Natural killer cell (primary cell): ENCODE measurements around the gene CTNND1. TPM values are rescaled to one million over a fixed set of nuclear protein-coding genes. Genes with fewer than 3 reads are reported as not detected.

ENCODE experiments used
- ATAC-seq, 3 donors: fragments of 150-1000 bp in 2 of 3; fragments of 200-7000 bp in 1 of 3; cut with Tn5 transposase; 1 replicate in 1 of 3; 2 replicates in 2 of 3; pipeline ENCODE4 v1.10.0; 2021; ENCODE audit warnings: mild to moderate bottlenecking in 2 of 3, moderate library complexity in 2 of 3
- DNase-seq, 2 donors: peaks; one replicate each; pipeline versions ENCODE4 v3.0.0 to v3.0.0-alpha.2; 2013 to 2021; ENCODE audit warnings: mixed read lengths in 1 of 2
- H3K27ac ChIP-seq: one replicate; pipeline ENCODE4 v1.5.1; 2013; ENCODE audit warnings: mild to moderate bottlenecking, low read length
- H3K27me3 ChIP-seq: one replicate; pipeline ENCODE4 v1.6.1; 2013; ENCODE audit warnings: low read length; ENCODE audit not compliant: control insufficient read depth, insufficient read depth
- H3K36me3 ChIP-seq: one replicate; pipeline ENCODE4 v1.6.1; 2013; ENCODE audit warnings: low read length; ENCODE audit not compliant: control insufficient read depth, insufficient read depth
- H3K4me1 ChIP-seq: one replicate; pipeline ENCODE4 v1.6.1; 2013; ENCODE audit warnings: low read length; ENCODE audit not compliant: control insufficient read depth, insufficient read depth
- H3K4me3 ChIP-seq: one replicate; pipeline ENCODE4 v1.5.1; 2013; ENCODE audit warnings: low read length
- H3K9me3 ChIP-seq: one replicate; pipeline ENCODE4 v1.6.1; 2013; ENCODE audit warnings: low read length; ENCODE audit not compliant: control insufficient read depth, insufficient read depth
- H3K27ac Mint-ChIP-seq, 2 donors: one replicate each; pipeline ENCODE4 v1.8.0; 2022; ENCODE audit warnings: mild to moderate bottlenecking in 2 of 2, mixed read lengths in 2 of 2, moderate library complexity in 1 of 2
- H3K27me3 Mint-ChIP-seq, 2 donors: one replicate each; pipeline ENCODE4 v1.8.0; 2022; ENCODE audit warnings: low read depth in 2 of 2, mixed read lengths in 2 of 2
- H3K36me3 Mint-ChIP-seq: one replicate; pipeline ENCODE4 v1.8.0; 2022; ENCODE audit warnings: mixed read lengths
- H3K4me1 Mint-ChIP-seq, 2 donors: one replicate each; pipeline ENCODE4 v1.8.0; 2022; ENCODE audit warnings: mixed read lengths in 2 of 2
- H3K4me3 Mint-ChIP-seq: one replicate; pipeline ENCODE4 v1.8.0; 2022; ENCODE audit warnings: mild to moderate bottlenecking, moderate library complexity, mixed read lengths
- H3K9me3 Mint-ChIP-seq, 2 donors: one replicate each; pipeline ENCODE4 v1.8.0; 2022; ENCODE audit warnings: mixed read lengths in 2 of 2
- WGBS: methylation state at CpG from one replicate; pipeline ENCODE4 v1.1.7; 2013; ENCODE audit warnings: missing lambda C conversion rate; ENCODE audit not compliant: insufficient coverage; 5-methylcytosine and 5-hydroxymethylcytosine counted together
- intact Hi-C: fragments of 100-400 bp; cut with micrococcal nuclease; formaldehyde crosslinking; loops from one replicate; pipeline ENCODE4 v1.14.2; 2022
- total RNA-seq, 4 donors: library from RNA; stranded (reverse); fragments of 120-200 nt in 1 of 4; gene quantifications; one replicate each; pipeline versions ENCODE4 v1.2.3 to v1.2.4, GENCODE V29; 2013 to 2022
- TF ChIP-seq, protein P1 (sequence below): fragments of 200-600 bp; IDR thresholded peaks from one replicate; pipeline ENCODE4 v1.8.0; 2022; ENCODE audit warnings: antibody characterized with exemption

CTNND1 gene
- total RNA-seq, 3 donors from 2014 or later (not counting 1 experiment from before 2014, with no cell fraction given): 17.1 to 17.7 (median 17.3) TPM

DNA sequence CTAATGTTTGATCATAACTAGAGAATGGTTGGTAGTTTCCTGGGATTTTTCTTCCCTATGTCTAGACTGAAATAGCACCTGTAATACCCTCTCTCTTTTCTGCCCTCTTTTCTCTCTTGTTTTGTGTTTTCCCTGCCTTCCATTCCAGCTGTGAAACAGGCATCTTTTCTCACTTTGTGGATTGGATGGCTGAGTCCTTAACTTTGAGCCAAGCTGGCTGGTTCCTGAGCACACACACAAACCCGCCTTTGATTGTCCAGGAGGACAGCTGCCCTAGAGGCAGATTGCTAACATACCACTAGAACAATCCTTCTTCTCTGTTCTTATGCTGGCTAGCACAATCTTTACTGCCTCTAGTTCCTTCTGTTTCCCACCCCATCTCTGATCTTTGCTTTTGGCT is 17.7 kb downstream of the CTNND1 start:
- Mint-ChIP-seq H3K9me3 (no peaks in the 10 kb centered on the region), H3K27ac (no peak overlapping the region), H3K4me1 (no peaks in the 10 kb centered on the region), H3K27me3 (no peaks in the 10 kb centered on the region), H3K36me3 (no peaks in the 10 kb centered on the region), H3K4me3 (no peak overlapping the region)
- H3K36me3 ChIP-seq: no peaks in the 10 kb centered on the region
- TF ChIP-seq, protein P1, sequence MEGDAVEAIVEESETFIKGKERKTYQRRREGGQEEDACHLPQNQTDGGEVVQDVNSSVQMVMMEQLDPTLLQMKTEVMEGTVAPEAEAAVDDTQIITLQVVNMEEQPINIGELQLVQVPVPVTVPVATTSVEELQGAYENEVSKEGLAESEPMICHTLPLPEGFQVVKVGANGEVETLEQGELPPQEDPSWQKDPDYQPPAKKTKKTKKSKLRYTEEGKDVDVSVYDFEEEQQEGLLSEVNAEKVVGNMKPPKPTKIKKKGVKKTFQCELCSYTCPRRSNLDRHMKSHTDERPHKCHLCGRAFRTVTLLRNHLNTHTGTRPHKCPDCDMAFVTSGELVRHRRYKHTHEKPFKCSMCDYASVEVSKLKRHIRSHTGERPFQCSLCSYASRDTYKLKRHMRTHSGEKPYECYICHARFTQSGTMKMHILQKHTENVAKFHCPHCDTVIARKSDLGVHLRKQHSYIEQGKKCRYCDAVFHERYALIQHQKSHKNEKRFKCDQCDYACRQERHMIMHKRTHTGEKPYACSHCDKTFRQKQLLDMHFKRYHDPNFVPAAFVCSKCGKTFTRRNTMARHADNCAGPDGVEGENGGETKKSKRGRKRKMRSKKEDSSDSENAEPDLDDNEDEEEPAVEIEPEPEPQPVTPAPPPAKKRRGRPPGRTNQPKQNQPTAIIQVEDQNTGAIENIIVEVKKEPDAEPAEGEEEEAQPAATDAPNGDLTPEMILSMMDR: no peak
- no peak overlapping the region for H3K4me3 ChIP-seq
- H3K4me1 ChIP-seq: no peaks in the 10 kb centered on the region
- intact Hi-C loops: no loop called here
- WGBS: 96% methylated on average over 1 of the region's 1 CpG
- H3K27me3 ChIP-seq: no peaks in the 10 kb centered on the region
- DNase-seq (no peak), ATAC-seq (no peak)
- H3K9me3 ChIP-seq: no peaks in the 10 kb centered on the region
- H3K27ac ChIP-seq: no peak overlapping the region

DNA sequence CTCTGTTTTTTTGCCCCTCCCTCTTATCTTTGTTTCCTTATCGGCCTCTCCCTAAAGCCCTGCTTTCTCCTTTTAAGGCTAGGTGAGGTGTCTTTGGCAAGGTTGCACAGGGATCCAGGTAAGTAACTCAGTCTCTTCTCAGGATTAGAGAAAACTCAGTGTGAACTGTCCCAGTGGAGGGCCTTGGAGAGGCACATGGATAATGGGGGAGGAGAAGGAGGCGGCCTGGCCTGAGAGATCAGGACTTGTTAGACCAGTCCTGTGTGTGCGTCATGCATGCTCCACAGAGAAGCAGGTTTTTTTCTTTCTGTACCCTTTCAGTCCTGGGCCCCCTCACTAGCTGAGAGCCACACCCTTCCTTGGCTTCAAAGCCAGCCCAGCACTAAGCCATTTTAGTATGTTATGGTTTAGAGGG is 19.9 kb downstream of the CTNND1 start:
- Mint-ChIP-seq H3K4me3 (no peak overlapping the region), H3K27ac (no peak overlapping the region)

DNA sequence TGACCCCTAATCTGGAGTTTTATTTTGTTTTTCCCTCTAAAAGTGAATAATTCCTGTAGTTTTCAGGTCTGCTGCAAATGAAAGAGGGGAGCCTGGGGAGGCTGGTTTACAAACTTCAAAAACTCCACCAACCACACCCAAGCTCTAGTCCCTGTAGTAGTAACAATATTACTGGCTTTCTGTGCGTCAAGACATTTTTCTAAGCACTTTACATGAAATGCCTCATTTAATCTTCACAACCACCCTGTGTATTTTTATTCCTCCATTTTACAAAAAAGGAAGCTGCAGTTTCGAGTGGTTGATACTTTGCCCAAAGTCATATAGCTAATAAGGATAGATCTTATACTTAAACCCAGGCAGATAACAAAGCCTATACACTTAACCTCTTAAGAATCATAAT is 23.5 kb downstream of the CTNND1 start:
- Histone ChIP-seq H3K36me3 (no peaks in the 10 kb centered on the region), H3K9me3 (no peaks in the 10 kb centered on the region), H3K4me1 (peaks cover 3% of the 10 kb centered on the region), H3K4me3 (no peak overlapping the region), H3K27me3 (no peaks in the 10 kb centered on the region), H3K27ac (peak overlapping the region; percentile 16)
- no peaks in the 10 kb centered on the region for H3K9me3 Mint-ChIP-seq
- DNase-seq: no peak
- no peak for ATAC-seq
- H3K27ac Mint-ChIP-seq: no peak overlapping the region
- H3K27me3 Mint-ChIP-seq: no peaks in the 10 kb centered on the region
- H3K4me3 Mint-ChIP-seq: no peak overlapping the region
- H3K4me1 Mint-ChIP-seq: peaks cover 0 to 6% of the 10 kb centered on the region in 2 donors
- TF ChIP-seq, protein P1: no peak
- H3K36me3 Mint-ChIP-seq: no peaks in the 10 kb centered on the region
- intact Hi-C loops: no loop called here
- 68% methylated on average over 2 of the region's 2 CpGs for WGBS

More for the DNA sequence above, 19.9 kb downstream of the CTNND1 start:
- Mint-ChIP-seq H3K9me3 (no peaks in the 10 kb centered on the region), H3K4me1 (no peaks in the 10 kb centered on the region), H3K36me3 (no peaks in the 10 kb centered on the region), H3K27me3 (no peaks in the 10 kb centered on the region)
- no peak overlapping the region for H3K27ac ChIP-seq
- TF ChIP-seq, protein P1: no peak
- H3K4me1 ChIP-seq: no peaks in the 10 kb centered on the region
- WGBS: 97% methylated on average over 2 of the region's 3 CpGs
- no peaks in the 10 kb centered on the region for H3K27me3 ChIP-seq
- no peaks in the 10 kb centered on the region for H3K9me3 ChIP-seq
- no peaks in the 10 kb centered on the region for H3K36me3 ChIP-seq
- ATAC-seq: no peak
- intact Hi-C loops: no loop called here
- DNase-seq: no peak
- no peak overlapping the region for H3K4me3 ChIP-seq

DNA sequence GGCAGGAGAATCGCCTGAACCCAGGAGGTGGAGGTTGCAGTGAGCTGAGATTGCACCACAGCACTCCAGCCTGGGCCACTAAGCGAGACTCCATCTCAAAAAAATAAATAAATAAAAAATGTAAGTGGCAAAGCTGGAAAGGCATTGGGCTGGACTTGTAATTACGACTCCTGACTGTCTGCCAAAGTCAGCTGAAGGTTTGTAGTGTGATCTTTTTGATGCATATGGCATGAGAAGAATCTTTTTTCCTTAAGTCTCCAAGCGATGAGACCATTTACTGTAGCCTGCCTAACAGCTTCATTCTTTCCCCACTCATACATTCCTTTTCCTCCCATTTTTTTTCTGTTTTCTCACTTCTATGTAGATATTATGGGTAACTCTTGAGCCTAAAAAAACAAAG is 24.8 kb downstream of the CTNND1 start:
- TF ChIP-seq, protein P1: no peak
- intact Hi-C loops: no loop called here
- no peak overlapping the region for H3K4me3 Mint-ChIP-seq
- H3K27ac ChIP-seq: no peak overlapping the region
- no peaks in the 10 kb centered on the region for H3K36me3 ChIP-seq
- H3K27ac Mint-ChIP-seq: no peak overlapping the region
- ATAC-seq: no peak
- no peaks in the 10 kb centered on the region for H3K27me3 Mint-ChIP-seq
- H3K4me3 ChIP-seq: no peak overlapping the region
- no peaks in the 10 kb centered on the region for H3K9me3 Mint-ChIP-seq
- H3K27me3 ChIP-seq: no peaks in the 10 kb centered on the region
- H3K9me3 ChIP-seq: no peaks in the 10 kb centered on the region
- DNase-seq: no peak
- H3K4me1 Mint-ChIP-seq: peaks cover 5 to 9% of the 10 kb centered on the region in 2 donors
- peaks cover 9% of the 10 kb centered on the region for H3K4me1 ChIP-seq
- 93% methylated on average over 3 of the region's 4 CpGs for WGBS
- no peaks in the 10 kb centered on the region for H3K36me3 Mint-ChIP-seq
